Umbilical cord (tissue), 2 donors: ENCODE results near the gene POU6F2. TPM values are rescaled to one million over a fixed set of nuclear protein-coding genes. Genes with fewer than 3 reads are reported as not detected.

Experiments used
- DNase-seq: peaks from one replicate; pipeline ENCODE4 v3.0.0-alpha.2; 2015; ENCODE audit warnings: low spot score
- total RNA-seq: library from RNA; depleted of rRNA; stranded (reverse); fragments of >200 nt; gene quantifications from one replicate; pipeline ENCODE4 v1.2.3, GENCODE V29; 2014; ENCODE audit warnings: low replicate concordance; ENCODE audit not compliant: insufficient read depth

POU6F2 gene
- total RNA-seq, 1 donor from 2014 or later: 2.9 TPM

- DNase-seq: no peak
These were observed 149.3 kb downstream of the POU6F2 start for GRCh38 chr7:39127058-39127457.

GRCh38 chr7:39128287-39128843, 150.7 kb downstream of the POU6F2 start:
- DNase-seq: no peak

- DNase-seq: no peak
These were observed 152.6 kb downstream of the POU6F2 start for GRCh38 chr7:39130274-39130673.

- DNase-seq: no peak
These were observed 153.3 kb downstream of the POU6F2 start for GRCh38 chr7:39130857-39131526.

- DNase-seq: no peak
These were observed 154.6 kb downstream of the POU6F2 start for GRCh38 chr7:39132306-39132705.

GRCh38 chr7:39133088-39133487, 155.4 kb downstream of the POU6F2 start:
- no peak for DNase-seq

- DNase-seq: no peak
These were observed 159.8 kb downstream of the POU6F2 start for GRCh38 chr7:39137480-39137879.

GRCh38 chr7:39142750-39143149, 165.0 kb downstream of the POU6F2 start:
- DNase-seq: no peak

- no peak for DNase-seq
These were observed 166.7 kb downstream of the POU6F2 start for GRCh38 chr7:39144420-39144819.

GRCh38 chr7:39145283-39145682, 167.6 kb downstream of the POU6F2 start:
- DNase-seq: no peak

GRCh38 chr7:39145935-39146334, 168.2 kb downstream of the POU6F2 start:
- no peak for DNase-seq

- DNase-seq: peak; percentile 24
These were observed 175.0 kb downstream of the POU6F2 start for GRCh38 chr7:39152701-39153100.

GRCh38 chr7:39153113-39153512, 175.4 kb downstream of the POU6F2 start:
- no peak for DNase-seq

GRCh38 chr7:39153647-39154046, 175.9 kb downstream of the POU6F2 start:
- no peak for DNase-seq

GRCh38 chr7:39154815-39155214, 177.1 kb downstream of the POU6F2 start:
- no peak for DNase-seq

- DNase-seq: no peak
These were observed 180.7 kb downstream of the POU6F2 start for GRCh38 chr7:39158367-39158766.

GRCh38 chr7:39161903-39162302, 184.2 kb downstream of the POU6F2 start:
- no peak for DNase-seq

GRCh38 chr7:39164887-39165286, 187.2 kb downstream of the POU6F2 start:
- no peak for DNase-seq

- DNase-seq: no peak
These were observed 190.8 kb downstream of the POU6F2 start for GRCh38 chr7:39168403-39169098.

GRCh38 chr7:39172137-39172536, 194.4 kb downstream of the POU6F2 start:
- no peak for DNase-seq

GRCh38 chr7:39181398-39181797, 203.7 kb downstream of the POU6F2 start:
- DNase-seq: no peak

- no peak for DNase-seq
These were observed 206.1 kb downstream of the POU6F2 start for GRCh38 chr7:39183796-39184195.

GRCh38 chr7:39184391-39184790, 206.7 kb downstream of the POU6F2 start:
- DNase-seq: no peak
